Measurements from ENCODE around the gene SUN1. TPM values are rescaled to one million over a fixed set of nuclear protein-coding genes. Genes with fewer than 3 reads are reported as not detected.

SUN1 gene
- total and polyA plus RNA-seq, 2 of the 8 experiments (the other 6 are each of a cell fraction or from before 2014, with no cell fraction given) = 108 to 158 TPM

DNA sequence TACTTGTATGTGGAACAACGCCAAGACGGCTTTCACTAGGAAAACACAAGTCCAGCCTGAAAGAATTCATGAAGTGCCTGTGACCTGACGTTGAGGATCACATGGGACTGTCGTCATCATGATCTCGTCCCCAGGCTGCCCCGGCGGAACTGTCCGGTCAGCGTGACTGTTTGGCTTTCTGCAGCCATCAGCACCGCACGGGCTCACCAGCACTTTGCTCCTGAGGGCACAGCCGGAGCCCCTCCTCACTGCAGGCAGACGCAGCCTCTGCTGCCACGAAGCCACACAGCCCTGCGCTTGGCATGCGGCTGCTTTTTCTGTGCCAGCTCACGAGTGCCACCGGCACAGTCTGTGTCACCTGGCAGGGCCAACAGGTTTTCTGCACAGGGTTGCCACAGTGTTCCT lies 34.7 kb downstream of the SUN1 start:
- no peaks in the 10 kb centered on the region for H3K27me3 ChIP-seq (replicated peaks in 1 of 4; ENCODE audit: control insufficient read depth in 3 of 4, extremely low read depth in 1 of 4, insufficient read depth in 3 of 4, low read length in 3 of 4)
- H3K4ac ChIP-seq (replicated peaks; ENCODE audit: insufficient read length, low read depth, low read length) = no peak overlapping the region
- peaks cover 5 to 10% of the 10 kb centered on the region in 2 experiments for H4K20me1 ChIP-seq (replicated peaks in 1 of 2; ENCODE audit: control insufficient read depth in 1 of 2, insufficient read depth in 2 of 2, low read length in 2 of 2)
- FAIRE-seq (no peak), DNase-seq (ENCODE audit: low read depth in 1 of 2, low spot score in 2 of 2) (no peak)
- no peaks in the 10 kb centered on the region for H3K9me3 ChIP-seq (ENCODE audit: insufficient read depth in 2 of 2, low read depth in 1 of 2, low read length in 1 of 2)
- no peak overlapping the region for H3K9ac ChIP-seq (replicated peaks in 1 of 4; ENCODE audit: extremely low read depth in 1 of 4, low read depth in 3 of 4, low read length in 3 of 4)
- H3K79me1 ChIP-seq (ENCODE audit: low read depth, low read length) = peaks cover 6% of the 10 kb centered on the region
- ChIA-PET CTCF (ENCODE audit: partially characterized antibody) (interaction anchor here (1.1 to 1.2 kb wide), 2 partner anchors 30 to 83 kb away, joined by 3 to 4 read pairs; no protein-coding TSS in a partner anchor), POLR2A (ENCODE audit: partially characterized antibody) (no interaction called here)
- TF ChIP-seq CREB1 (IDR thresholded peaks at IDR 0.05) (no peak), CHD1 (IDR thresholded peaks at IDR 0.05; ENCODE audit: low read depth, low read length) (no peak), PHF8 (conservative IDR thresholded peaks at IDR 0.05; ENCODE audit: low read depth, low read length) (no peak), BRCA1 (IDR thresholded peaks at IDR 0.05; ENCODE audit: low read depth, low read length) (no peak)
- H2BK120ac ChIP-seq (replicated peaks; ENCODE audit: low read depth, low read length) = no peak overlapping the region
- no peaks in the 10 kb centered on the region for H3K4me1 ChIP-seq (replicated peaks in 1 of 4; ENCODE audit: control insufficient read depth in 3 of 4, insufficient read depth in 4 of 4, low read length in 3 of 4)
- no peak overlapping the region for H4K5ac ChIP-seq (ENCODE audit: insufficient read length, low read depth, low read length)
- H2BK12ac ChIP-seq (ENCODE audit: low read depth, low read length) = no peak overlapping the region
- no peak overlapping the region for H3K27ac ChIP-seq (ENCODE audit: low read depth, low read length)
- no peak overlapping the region for H3K23ac ChIP-seq (ENCODE audit: insufficient read length)
- no peak overlapping the region for H3K18ac ChIP-seq (ENCODE audit: extremely low read depth, low read length)
- no peak overlapping the region for H3K14ac ChIP-seq (ENCODE audit: insufficient read length)
- H3K4me2 ChIP-seq (ENCODE audit: insufficient read depth in 1 of 2, low read depth in 2 of 2, low read length in 2 of 2) = no peak overlapping the region
- no peak overlapping the region for H2AFZ ChIP-seq (ENCODE audit: low read length)
- H2BK5ac ChIP-seq (ENCODE audit: low read depth, low read length) = no peak overlapping the region; the same call in 1 of the 2 replicates
- no peak overlapping the region for H3K56ac ChIP-seq (replicated peaks; ENCODE audit: insufficient read length, low read depth, low read length)
- H2BK20ac ChIP-seq (ENCODE audit: low read length) = no peak overlapping the region
- no peak overlapping the region for H4K91ac ChIP-seq (replicated peaks; ENCODE audit: insufficient read length, low read length)
- H2AK5ac ChIP-seq (ENCODE audit: low read depth, low read length) = no peak overlapping the region
- WGBS, 2 experiments (ENCODE audit: extremely low coverage in 1 of 2, insufficient coverage in 1 of 2, insufficient read length in 1 of 2, insufficient replicate concordance in 2 of 2, low coverage in 1 of 2, low lambda C conversion rate in 2 of 2, missing lambda C conversion rate in 1 of 2) = 93% methylated on average over 18 of the region's 18 CpGs; no CpG with 5 or more reads in 1 of the 2 experiments
- H3K23me2 ChIP-seq (ENCODE audit: low read depth, low read length) = no peaks in the 10 kb centered on the region
- H4K8ac ChIP-seq (ENCODE audit: extremely low read depth, insufficient read depth, low read length) = no peak overlapping the region
- H3K79me2 ChIP-seq (ENCODE audit: control insufficient read depth in 1 of 2, insufficient read depth in 2 of 2, low read length in 2 of 2) = no peaks in the 10 kb centered on the region; a peak in 1 of 4 replicates
- no peak overlapping the region for H2BK15ac ChIP-seq (ENCODE audit: low read length)
- peaks cover 13 to 55% (median 44%) of the 10 kb centered on the region in 4 experiments for H3K36me3 ChIP-seq (ENCODE audit: control insufficient read depth in 2 of 4, insufficient read depth in 4 of 4, low read length in 3 of 4)
- H3K4me3 ChIP-seq (ENCODE audit: extremely low read depth in 1 of 4, insufficient read depth in 2 of 4, low read depth in 3 of 4, low read length in 4 of 4) = no peak overlapping the region
